GM12864 (cell line): ENCODE results near the gene AMIGO2.

Source experiments
- DNase-seq: peaks from one replicate; pipeline ENCODE4 v3.0.0-alpha.2; 2011; ENCODE audit warnings: low read depth
- H3K4me3 ChIP-seq: 2 replicates; pipeline ENCODE4 v1.5.1; 2011; ENCODE audit warnings: mild to moderate bottlenecking, low read depth, low read length, control low read depth
- TF ChIP-seq, protein P1 (sequence below): IDR thresholded peaks from 2 replicates; pipeline ENCODE4 v1.5.1; 2011; ENCODE audit warnings: low read depth, mild to moderate bottlenecking, moderate library complexity, low read length, control low read depth, inconsistent platforms; ENCODE audit errors: missing control alignments

The AMIGO2 gene

DNA sequence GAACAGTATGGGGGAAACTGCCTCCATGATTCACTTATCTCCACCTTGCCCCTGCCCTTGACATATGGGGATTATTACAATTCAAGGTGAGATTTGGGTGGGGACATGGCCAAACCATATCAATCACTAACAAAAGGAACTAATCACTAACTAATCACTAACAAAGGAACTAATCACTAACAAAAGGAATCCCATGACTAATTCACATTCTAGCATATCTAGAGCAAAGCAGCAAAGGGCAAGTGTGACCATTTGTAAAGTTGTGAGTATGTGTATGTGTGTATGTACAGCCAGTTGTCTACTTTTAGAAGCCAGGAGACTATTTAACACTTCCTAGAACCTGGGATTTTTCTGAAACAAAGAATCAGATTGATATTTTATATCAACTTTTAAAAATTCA, 31.2 kb downstream of the AMIGO2 start:
- no peak overlapping the region for H3K4me3 ChIP-seq
- TF ChIP-seq, protein P1, sequence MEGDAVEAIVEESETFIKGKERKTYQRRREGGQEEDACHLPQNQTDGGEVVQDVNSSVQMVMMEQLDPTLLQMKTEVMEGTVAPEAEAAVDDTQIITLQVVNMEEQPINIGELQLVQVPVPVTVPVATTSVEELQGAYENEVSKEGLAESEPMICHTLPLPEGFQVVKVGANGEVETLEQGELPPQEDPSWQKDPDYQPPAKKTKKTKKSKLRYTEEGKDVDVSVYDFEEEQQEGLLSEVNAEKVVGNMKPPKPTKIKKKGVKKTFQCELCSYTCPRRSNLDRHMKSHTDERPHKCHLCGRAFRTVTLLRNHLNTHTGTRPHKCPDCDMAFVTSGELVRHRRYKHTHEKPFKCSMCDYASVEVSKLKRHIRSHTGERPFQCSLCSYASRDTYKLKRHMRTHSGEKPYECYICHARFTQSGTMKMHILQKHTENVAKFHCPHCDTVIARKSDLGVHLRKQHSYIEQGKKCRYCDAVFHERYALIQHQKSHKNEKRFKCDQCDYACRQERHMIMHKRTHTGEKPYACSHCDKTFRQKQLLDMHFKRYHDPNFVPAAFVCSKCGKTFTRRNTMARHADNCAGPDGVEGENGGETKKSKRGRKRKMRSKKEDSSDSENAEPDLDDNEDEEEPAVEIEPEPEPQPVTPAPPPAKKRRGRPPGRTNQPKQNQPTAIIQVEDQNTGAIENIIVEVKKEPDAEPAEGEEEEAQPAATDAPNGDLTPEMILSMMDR: no peak

DNA sequence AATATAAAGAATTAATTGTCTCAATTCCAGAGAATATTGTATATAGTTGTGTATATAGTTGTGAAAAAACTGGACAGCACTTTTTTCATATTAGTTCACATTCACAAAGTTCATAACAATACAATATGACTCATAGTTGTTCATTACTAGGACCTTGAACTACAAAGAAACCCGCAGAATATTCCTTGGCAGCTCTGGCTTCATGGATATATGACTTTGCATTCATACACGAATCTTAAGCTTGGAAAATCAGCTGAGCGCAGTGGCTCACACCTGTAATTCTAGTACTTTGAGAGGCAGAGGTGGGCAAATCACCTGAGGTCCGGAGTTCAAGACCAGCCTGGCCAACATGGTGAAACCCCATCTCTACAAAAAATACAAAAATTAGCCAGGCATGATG, 38.4 kb downstream of the AMIGO2 start:
- no peak overlapping the region for H3K4me3 ChIP-seq
- TF ChIP-seq, protein P1: no peak
- no peak for DNase-seq

More for the DNA sequence above, 31.2 kb downstream of the AMIGO2 start:
- DNase-seq: no peak

DNA sequence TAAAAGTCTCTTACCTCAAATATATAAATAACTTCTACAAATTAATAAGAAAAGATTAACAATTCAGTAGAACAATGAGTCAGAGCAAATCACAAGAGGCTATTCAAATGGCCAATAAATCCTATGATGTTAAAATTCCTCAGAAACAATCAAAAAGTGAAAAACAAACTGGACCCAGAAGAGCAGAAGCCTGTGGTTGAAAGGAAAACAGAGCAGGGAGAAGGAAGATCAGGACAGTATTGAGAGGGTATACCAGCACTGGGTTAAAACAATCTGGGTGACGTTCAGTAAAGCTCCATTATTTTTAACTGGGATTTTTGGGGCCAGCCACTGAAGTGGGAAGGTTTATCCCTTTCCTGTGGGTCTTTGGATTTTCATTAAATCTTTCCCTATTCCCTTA, 40.0 kb downstream of the AMIGO2 start:
- DNase-seq: no peak
- TF ChIP-seq, protein P1: no peak
- H3K4me3 ChIP-seq: no peak overlapping the region

DNA sequence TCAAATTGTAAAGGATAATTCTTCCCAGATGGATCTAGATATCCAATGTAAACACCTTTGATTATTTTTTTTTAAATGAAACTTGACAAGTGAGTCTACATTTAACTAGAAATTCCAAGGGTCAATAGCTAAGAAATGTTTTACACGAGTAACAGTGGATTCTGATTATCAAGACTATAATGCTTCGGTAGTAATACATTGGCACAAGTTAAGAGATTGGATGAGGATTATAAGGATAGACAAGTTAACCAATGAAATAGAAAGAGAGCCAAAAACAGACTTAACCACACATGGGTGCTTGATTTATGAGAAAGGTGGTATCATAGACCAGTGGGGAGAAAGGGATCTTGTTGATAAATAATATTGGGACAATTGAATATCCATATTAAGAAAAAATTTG, 40.7 kb downstream of the AMIGO2 start:
- TF ChIP-seq, protein P1: no peak
- H3K4me3 ChIP-seq: no peak overlapping the region
- no peak for DNase-seq

DNA sequence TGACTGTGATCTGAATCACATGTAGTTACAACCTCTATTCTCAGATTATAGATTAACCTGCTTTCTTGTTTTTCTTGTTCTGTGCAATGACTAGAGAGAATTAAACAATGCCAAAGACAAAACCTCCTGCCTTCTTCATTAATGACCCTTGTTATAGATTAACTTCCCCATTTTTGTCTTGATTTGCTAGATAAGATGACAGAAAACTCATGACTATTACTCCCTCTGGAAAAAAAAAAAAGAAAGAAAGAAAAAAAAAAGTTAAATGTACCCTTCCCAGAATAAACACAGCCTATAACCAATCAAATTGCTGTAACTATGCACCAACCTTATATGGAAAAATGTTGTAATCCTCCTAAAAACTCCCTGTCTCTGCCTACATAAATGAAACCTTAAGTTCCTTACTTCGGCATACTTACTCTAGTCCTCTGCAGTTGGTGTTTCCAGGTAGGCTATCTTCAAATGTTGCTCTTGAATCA, 41.5 kb downstream of the AMIGO2 start:
- DNase-seq: no peak
- TF ChIP-seq, protein P1: no peak
- no peak overlapping the region for H3K4me3 ChIP-seq

DNA sequence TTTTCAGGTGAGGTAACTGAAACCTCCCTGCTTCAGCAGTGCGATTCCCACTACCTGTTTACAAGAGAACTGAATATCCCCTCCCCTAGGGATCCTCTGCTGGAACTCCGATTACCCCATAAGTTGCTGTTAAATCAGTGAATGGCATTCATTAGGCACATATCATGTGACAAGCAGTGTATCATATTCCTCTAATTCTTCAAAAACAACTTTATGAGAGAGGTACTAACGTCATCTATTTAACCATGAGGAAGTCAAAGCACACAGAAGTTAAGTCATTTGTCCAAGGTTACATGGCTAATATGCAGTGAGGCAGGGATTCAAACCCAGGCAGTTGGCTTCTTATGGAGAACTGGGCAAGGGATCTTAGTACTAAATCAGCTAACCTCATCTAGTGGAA, 44.3 kb downstream of the AMIGO2 start:
- TF ChIP-seq, protein P1: no peak
- no peak overlapping the region for H3K4me3 ChIP-seq
- no peak for DNase-seq

DNA sequence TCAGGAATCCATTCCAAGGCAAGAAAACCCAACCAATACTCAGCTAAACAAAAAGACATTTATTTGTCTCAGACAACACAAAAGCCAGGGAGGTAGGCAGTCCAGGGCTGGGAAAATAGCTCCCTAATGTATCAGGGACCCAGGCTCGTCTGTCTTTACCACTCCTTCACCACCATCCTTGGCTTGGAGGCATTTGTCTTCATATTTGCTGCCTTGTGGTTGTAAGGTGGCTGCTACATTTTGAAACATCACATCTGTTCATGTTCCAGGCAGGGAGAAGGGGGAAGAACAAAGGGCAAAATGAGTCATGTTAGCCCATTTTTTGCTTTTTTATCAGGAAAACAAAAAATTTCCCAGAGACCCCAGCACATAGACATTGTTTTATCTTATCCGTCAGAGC, 45.1 kb downstream of the AMIGO2 start:
- H3K4me3 ChIP-seq: no peak overlapping the region
- no peak for DNase-seq

More for the DNA sequence above, 45.1 kb downstream of the AMIGO2 start:
- TF ChIP-seq, protein P1: no peak
